K562 (cell line): Measurements from ENCODE around the gene CCL11. TPM values are rescaled to one million over a fixed set of nuclear protein-coding genes. Genes with fewer than 3 reads are reported as not detected.
A peak's percentile ranks its signal among the peaks of the same experiment; 100 is the strongest.

Experiments used
- ATAC-seq: fragments of 200-7000 bp; cut with Tn5 transposase; 3 replicates; pipeline ENCODE4 v1.9.1; 2020; ENCODE audit warnings: moderate library complexity
- BruUV-seq: library from RNA; stranded (reverse); fragments of 400-500 nt; replicated peaks from 2 replicates; lab custom pipeline; 2021; lab: Mats Ljungman, UMichigan
- CTCF ChIA-PET: fragments of 300-600 bp; formaldehyde crosslinking; extraction: SDS; loops from one replicate; lab custom pipeline; 2021; ENCODE audit warnings: low intra/inter-chr PET ratio; lab: Yijun Ruan, JAX
- POLR2A ChIA-PET: fragments of 300-600, 350-650 bp; sonication (Branson Sonifier 250); formaldehyde crosslinking; extraction: SDS; loops from one replicate; lab custom pipeline; 2021; ENCODE audit warnings: antibody characterized with exemption, inconsistent platforms; lab: Yijun Ruan, JAX
- DNase-seq, 4 experiments: peaks; one replicate each; pipeline versions ENCODE4 v3.0.0 to v3.0.0-alpha.2; 2011 to 2018; ENCODE audit warnings: low spot score in 3 of 4, mixed read lengths in 3 of 4; ENCODE audit errors: extremely low read depth in 1 of 4
- FAIRE-seq: peaks from 2 replicates; lab custom pipeline; 2011; peaks lifted over from hg19 to GRCh38; lab: Jason Lieb, UNC
- H2AFZ ChIP-seq: 2 replicates; pipeline ENCODE4 v1.6.0; 2011; ENCODE audit warnings: low read depth, low read length, control low read depth, inconsistent platforms
- H3K27ac ChIP-seq: fragments of 200-600 bp; 3 replicates; pipeline ENCODE4 v1.8.0; 2011; ENCODE audit warnings: low read depth, mild to moderate bottlenecking, control low read depth, inconsistent platforms, low read length, moderate library complexity, mixed read lengths; ENCODE audit errors: extremely low read depth
- H3K27me3 ChIP-seq, 2 experiments: fragments of 300-600 bp in 1 of 2; 2 replicates in 1 of 2; 3 replicates in 1 of 2; pipeline versions ENCODE4 v1.6.0 to v1.8.0; 2011; ENCODE audit warnings: inconsistent platforms in 2 of 2, low read length in 2 of 2, mild to moderate bottlenecking in 1 of 2, mixed read lengths in 1 of 2, moderate library complexity in 1 of 2; ENCODE audit not compliant: control insufficient read depth in 2 of 2, insufficient read depth in 2 of 2
- H3K36me3 ChIP-seq: fragments of 300-600 bp; 3 replicates; pipeline ENCODE4 v1.8.0; 2011; ENCODE audit warnings: mild to moderate bottlenecking, low read length, inconsistent platforms; ENCODE audit not compliant: control insufficient read depth, insufficient read depth
- H3K4me1 ChIP-seq, 2 experiments: fragments of 200-600 bp in 1 of 2; replicated peaks in 1 of 2; 2 replicates in 1 of 2; 3 replicates in 1 of 2; pipeline versions ENCODE4 v1.5.1 to v1.8.0; 2011; ENCODE audit warnings: inconsistent platforms in 2 of 2, low read length in 2 of 2, mild to moderate bottlenecking in 1 of 2, mixed read lengths in 1 of 2, moderate library complexity in 1 of 2; ENCODE audit not compliant: control insufficient read depth in 2 of 2, insufficient read depth in 2 of 2
- H3K4me2 ChIP-seq: 2 replicates; pipeline ENCODE4 v1.6.1; 2011; ENCODE audit warnings: low read length, control low read depth, inconsistent platforms, mixed read lengths; ENCODE audit not compliant: insufficient read depth
- H3K4me3 ChIP-seq: fragments of 200-600 bp; sonication (generic), shearing (Covaris generic); 2 replicates; pipeline ENCODE4 v1.5.1; 2016; ENCODE audit warnings: control low read depth, inconsistent platforms
- H3K79me2 ChIP-seq: fragments of 200-600 bp; 3 replicates; pipeline ENCODE4 v1.8.0; 2011; ENCODE audit warnings: low read length, inconsistent platforms; ENCODE audit not compliant: control insufficient read depth, insufficient read depth
- H3K9ac ChIP-seq, 2 experiments: 2 replicates each; pipeline versions ENCODE4 v1.6.0 to v1.6.1; 2011; ENCODE audit warnings: low read depth in 2 of 2, low read length in 2 of 2, control low read depth in 1 of 2, inconsistent platforms in 1 of 2, mild to moderate bottlenecking in 1 of 2, mixed read lengths in 1 of 2; ENCODE audit not compliant: insufficient read depth in 1 of 2
- H3K9me1 ChIP-seq: one replicate; pipeline ENCODE4 v1.6.0; 2011; ENCODE audit warnings: inconsistent platforms, mild to moderate bottlenecking, low read length, moderate library complexity; ENCODE audit not compliant: control insufficient read depth, insufficient read depth
- H3K9me3 ChIP-seq: replicated peaks from 2 replicates; pipeline ENCODE4 v1.5.1; 2011; ENCODE audit warnings: low read depth, low read length, inconsistent platforms; ENCODE audit not compliant: control insufficient read depth, insufficient read depth
- H4K20me1 ChIP-seq: replicated peaks from 2 replicates; pipeline ENCODE4 v1.6.1; 2011; ENCODE audit warnings: low read length, inconsistent platforms, mixed read lengths; ENCODE audit not compliant: control insufficient read depth, insufficient read depth
- BCOR ChIP-seq: fragments of 450-650 bp; IDR thresholded peaks from 2 replicates; pipeline ENCODE4 v1.6.1; 2016
- CREM ChIP-seq: IDR thresholded peaks from 2 replicates; pipeline ENCODE4 v1.6.1; 2014; ENCODE audit warnings: antibody characterized with exemption, low read depth
- KDM1A ChIP-seq, 2 experiments: fragments of 450-650 bp; IDR thresholded peaks; 2 replicates each; pipeline ENCODE4 v1.6.1; 2016; ENCODE audit warnings: mild to moderate bottlenecking in 2 of 2
- RBM25 ChIP-seq: fragments of 200-400 bp; formaldehyde crosslinking; IDR thresholded peaks from 2 replicates; pipeline ENCODE4 v1.6.1; 2018; ENCODE audit warnings: low read length, low read depth, moderate library complexity; ENCODE audit not compliant: severe bottlenecking
- ZMIZ1 ChIP-seq, 2 experiments: fragments of 150-350 bp in 1 of 2; IDR thresholded peaks; 2 replicates each; pipeline ENCODE4 v1.6.1; 2012 to 2016; ENCODE audit warnings: low read depth in 2 of 2, low read length in 2 of 2, mild to moderate bottlenecking in 1 of 2, moderate library complexity in 1 of 2
- ZNF12 ChIP-seq: sonication (generic); formaldehyde crosslinking; IDR thresholded peaks from 2 replicates; pipeline ENCODE4 v1.4.0; 2020; ENCODE audit warnings: mild to moderate bottlenecking, missing genetic modification reagents
- ZNF134 ChIP-seq: fragments of 250-450 bp; sonication (Bioruptor Pico); conservative IDR thresholded peaks from 2 replicates; pipeline ENCODE4 v1.4.0; 2020
- ZSCAN29 ChIP-seq: fragments of 450-650 bp; IDR thresholded peaks from 2 replicates; pipeline ENCODE4 v1.6.1; 2017
- WGBS: fragments of 100-300 bp; shearing (Covaris generic); methylation state at CpG from one replicate; pipeline ENCODE4 v1.1.6; 2016; ENCODE audit warnings: low coverage, mixed read lengths; ENCODE audit not compliant: insufficient coverage; ENCODE audit errors: missing lambda C conversion rate; 5-methylcytosine and 5-hydroxymethylcytosine counted together
- in situ Hi-C: fragments of 300-500 bp; cut with MboI; formaldehyde crosslinking; loops from 4 replicates; pipeline ENCODE4 v1.15.0; 2018; ENCODE audit warnings: inconsistent platforms, mixed read lengths
- intact Hi-C: fragments of 100-400 bp; cut with micrococcal nuclease; formaldehyde crosslinking; loops from 2 replicates; pipeline ENCODE4 v1.14.2; 2022
- polyA plus RNA-seq, 8 experiments: library from polyadenylated mRNA; depleted of rRNA in 4 of 8; stranded (reverse) in 5 of 8; unstranded in 3 of 8; fragments of >200 nt; fragmentation: Nextera tagmentation in 2 of 8; fragmentation: Illumina TruSeq in 1 of 8; extraction: Ambion mirVana in 2 of 8; extraction: Trizol in 1 of 8; gene quantifications; 2 replicates each; pipeline versions ENCODE4 v1.2.1 to v1.2.3, GENCODE V29; 2011 to 2014; ENCODE audit warnings: inconsistent platforms in 1 of 8, missing spikeins in 1 of 8
- total RNA-seq, 7 experiments: library from RNA; depleted of rRNA in 6 of 7; stranded (reverse); fragments of >200 nt in 6 of 7; fragmentation: Illumina TruSeq in 2 of 7; extraction: Trizol in 2 of 7; gene quantifications; 2 replicates each; pipeline versions ENCODE4 v1.2.1 to v1.2.3, GENCODE V29; 2011 to 2021; ENCODE audit warnings: low replicate concordance in 1 of 7

Gene CCL11
- total and polyA plus RNA-seq, 9 of the 15 experiments (the other 6 are each of a cell fraction or from before 2014, with no cell fraction given) = not detected

DNA sequence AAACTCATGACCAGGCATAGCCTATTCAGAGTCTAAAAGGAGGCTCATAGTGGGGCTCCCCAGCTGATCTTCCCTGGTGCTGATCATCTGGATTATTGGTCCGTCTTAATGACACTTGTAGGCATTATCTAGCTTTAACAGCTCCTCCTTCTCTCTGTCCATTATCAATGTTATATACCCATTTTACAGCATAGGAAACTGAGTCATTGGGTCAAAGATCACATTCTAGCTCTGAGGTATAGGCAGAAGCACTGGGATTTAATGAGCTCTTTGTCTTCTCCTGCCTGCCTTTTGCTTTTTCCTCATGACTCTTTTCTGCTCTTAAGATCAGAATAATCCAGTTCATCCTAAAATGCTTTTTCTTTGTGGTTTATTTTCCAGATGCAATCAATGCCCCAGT lies 29.7 kb upstream of the CCL11 start:
- H4K20me1 ChIP-seq = peaks cover 2% of the 10 kb centered on the region; the same call in 1 of the 2 replicates
- no peak for ATAC-seq
- POLR2A ChIA-PET = interaction anchor here (0.9 to 1.2 kb wide), 2 partner anchors 16 to 98 kb away, joined by 3 to 4 read pairs; no protein-coding TSS in a partner anchor
- no peaks in the 10 kb centered on the region for H3K79me2 ChIP-seq
- no peaks in the 10 kb centered on the region for H3K9me1 ChIP-seq
- no peak overlapping the region for H3K4me2 ChIP-seq
- H3K27ac ChIP-seq = no peak overlapping the region
- FAIRE-seq = no peak
- no peak for DNase-seq
- intact Hi-C loops = no loop called here
- in situ Hi-C loops = no loop called here
- no peak overlapping the region for H3K9ac ChIP-seq
- no peak for TF ChIP-seq CREM
- peak; percentile 68 for TF ChIP-seq BCOR
- no peak for TF ChIP-seq ZNF12
- TF ChIP-seq KDM1A (IDR thresholded peaks at IDR 0.05) = peak in 1 of 2 experiments; percentile 35; a peak in 1 of 4 replicates
- peak; percentile 88 for TF ChIP-seq RBM25
- no peak for TF ChIP-seq ZNF134 (CRISPR knock-in tag)
- no peak for TF ChIP-seq ZMIZ1 (IDR thresholded peaks at IDR 0.05; ENCODE audit: low read depth in 2 of 2, low read length in 2 of 2)
- TF ChIP-seq ZSCAN29 = no peak
- H3K27me3 ChIP-seq = peaks cover 0 to 3% of the 10 kb centered on the region in 2 experiments; a peak in 3 of 5 replicates
- no peaks in the 10 kb centered on the region for H3K36me3 ChIP-seq
- no TSS peak for BruUV-seq
- H2AFZ ChIP-seq = no peak overlapping the region
- no peak overlapping the region for H3K4me3 ChIP-seq
- 0% methylated on average over 1 of the region's 1 CpG for WGBS
- H3K9me3 ChIP-seq = no peaks in the 10 kb centered on the region
- H3K4me1 ChIP-seq = peaks cover 7 to 16% of the 10 kb centered on the region in 2 experiments; a peak in 4 of 5 replicates
- CTCF ChIA-PET = no interaction called here
